UCSD-AML1 (cell line): ENCODE results near the gene TTYH3.
"Not testable (repeated sequence)": the region's sequence is repeated elsewhere in the genome, so short reads cannot be mapped to it uniquely, and the experiment has no call there.

Source experiments
- DNase-seq: peaks from one replicate; lab custom pipeline; 2025; ENCODE audit not compliant: unreplicated experiment; lab: John Stamatoyannopoulos, UW

Gene TTYH3

GRCh38 chr7:2662273-2663120 lies 30.7 kb downstream of the TTYH3 start:
- no peak for DNase-seq

DNA sequence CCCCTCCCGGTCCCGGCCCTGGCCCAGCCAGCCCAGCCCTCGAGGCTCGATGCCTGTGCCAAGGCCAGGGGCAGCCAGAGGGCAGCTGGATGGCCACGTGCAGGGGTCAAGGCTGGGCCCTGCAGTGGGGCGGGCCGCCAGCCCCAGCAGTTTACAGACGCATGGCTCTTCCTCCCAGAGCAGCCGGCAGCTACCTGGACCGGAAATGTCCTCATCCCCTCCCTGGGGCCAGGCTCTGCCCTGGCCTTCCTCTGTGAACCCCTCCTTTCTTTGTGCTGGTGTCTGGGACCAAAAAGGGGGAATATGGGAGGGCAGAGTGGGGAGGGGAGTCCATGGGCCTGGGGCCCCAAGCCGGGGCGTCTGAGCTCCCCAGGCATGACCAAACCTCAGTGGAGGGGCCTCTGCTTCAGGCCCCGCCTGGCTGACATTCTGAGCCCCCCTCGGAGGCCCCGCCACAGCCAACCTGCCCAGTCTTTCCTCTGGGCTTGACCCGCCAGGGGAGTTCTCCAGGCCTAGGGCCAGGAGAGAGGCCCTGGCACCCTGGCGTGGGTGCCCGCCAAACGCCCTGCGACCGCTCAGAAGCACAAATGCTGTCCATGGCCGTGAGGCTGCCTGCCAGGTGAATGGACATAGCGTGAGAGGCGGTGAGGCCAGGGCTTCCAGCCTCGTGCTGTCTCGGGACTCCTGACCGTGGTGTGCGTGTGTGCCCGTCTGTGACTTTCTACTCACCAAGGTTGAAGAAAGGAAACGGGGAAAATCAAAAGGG lies 31.5 kb downstream of the TTYH3 start:
- DNase-seq: no peak

- no peak for DNase-seq
Observed at GRCh38 chr7:2663960-2664359, 32.2 kb downstream of the TTYH3 start.

DNA sequence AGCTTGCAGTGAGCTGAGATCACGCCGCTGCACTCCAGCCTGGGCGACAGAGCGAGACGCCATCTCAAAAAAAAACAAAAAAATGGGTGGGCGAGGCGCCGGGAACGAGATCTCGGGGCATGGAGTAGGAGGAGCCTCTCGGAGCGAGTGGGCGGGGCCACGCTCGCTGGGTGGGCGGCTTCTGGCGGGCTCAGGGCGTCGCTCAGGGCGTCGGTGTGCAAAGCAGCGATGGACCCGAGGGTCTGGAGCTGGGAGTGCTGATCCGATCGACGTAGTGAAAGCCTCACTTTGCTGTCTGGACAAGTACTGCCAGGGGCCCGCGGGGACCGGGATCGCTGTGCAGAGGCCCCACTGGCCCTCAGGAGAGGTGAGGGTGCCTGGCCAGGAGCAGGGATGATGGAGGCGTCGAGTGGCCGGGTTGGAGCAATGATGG lies 33.6 kb downstream of the TTYH3 start:
- DNase-seq: no peak

GRCh38 chr7:2666155-2666554 lies 34.4 kb downstream of the TTYH3 start:
- DNase-seq: no peak

DNA sequence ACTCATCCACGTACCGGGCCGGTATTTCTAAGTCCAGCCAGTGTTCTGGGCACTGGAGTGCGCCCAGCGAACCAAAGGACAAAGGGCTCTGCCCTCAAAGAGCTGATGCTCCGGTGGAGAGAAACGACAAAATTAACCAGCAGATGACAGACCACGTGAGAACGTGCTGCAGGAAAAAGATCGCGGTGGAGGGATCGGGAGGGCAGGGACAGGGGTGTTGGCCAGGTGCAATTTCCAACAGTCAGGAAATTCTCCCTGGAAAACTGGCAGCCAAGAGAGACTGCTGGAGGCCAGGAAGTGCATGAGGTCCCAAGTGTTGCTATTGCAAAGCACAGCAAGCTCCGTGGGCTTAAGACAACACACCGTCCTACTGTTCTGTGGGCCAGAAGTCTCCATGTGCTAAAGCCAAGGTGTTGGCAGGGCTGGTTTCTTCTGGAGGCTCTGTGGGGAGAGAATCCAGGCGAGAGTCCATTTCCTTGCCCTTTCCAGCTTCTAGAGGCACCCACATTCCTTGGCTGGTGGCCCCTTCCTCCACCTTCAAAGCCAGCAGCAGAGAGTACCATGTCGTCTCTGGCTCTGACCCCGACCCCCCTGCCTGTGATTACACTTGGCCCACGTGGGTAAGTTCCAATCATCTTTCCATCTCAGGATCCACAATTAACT lies 34.9 kb downstream of the TTYH3 start:
- no peak for DNase-seq

DNA sequence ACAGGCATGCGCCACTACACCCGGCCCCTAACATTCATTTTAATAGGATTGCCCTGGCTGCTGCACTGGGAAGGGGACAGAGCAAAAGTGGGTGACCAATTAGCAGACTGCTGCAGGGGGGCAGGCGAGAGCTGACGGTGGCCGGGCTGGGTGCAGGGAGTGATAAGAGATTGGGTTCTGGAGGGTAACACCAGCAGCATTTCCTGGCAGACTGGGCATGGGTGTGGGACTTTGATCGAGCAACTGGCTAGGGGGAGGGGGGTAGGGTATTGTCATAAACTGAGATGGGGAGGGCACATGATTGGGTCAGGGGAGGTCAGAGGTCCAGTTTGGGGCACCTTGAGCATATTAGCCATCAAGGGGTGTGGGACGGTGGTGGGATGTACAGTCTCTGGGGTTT lies 36.1 kb downstream of the TTYH3 start:
- no peak for DNase-seq

DNA sequence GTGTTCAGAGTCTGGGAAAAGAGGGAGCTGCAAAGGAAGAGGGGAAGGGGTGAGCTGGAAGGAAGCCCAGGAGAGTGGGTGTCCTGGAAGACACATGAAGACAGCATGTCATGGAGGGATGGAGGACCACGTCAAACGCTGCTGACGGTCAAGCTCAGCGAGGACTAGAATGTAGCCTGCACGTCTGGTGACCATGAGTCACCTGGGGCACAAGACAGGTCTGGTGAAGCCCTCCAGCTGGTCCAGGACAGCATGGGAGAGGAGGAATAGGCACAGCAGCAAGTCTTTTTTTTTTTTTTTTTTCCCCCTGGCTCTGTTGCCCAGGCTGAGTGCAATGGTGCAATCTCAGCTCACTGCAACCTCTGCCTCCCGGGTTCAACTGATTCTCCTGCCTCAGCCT lies 36.6 kb downstream of the TTYH3 start:
- no peak for DNase-seq

GRCh38 chr7:2670171-2670570 lies 38.4 kb downstream of the TTYH3 start:
- no peak for DNase-seq

GRCh38 chr7:2670720-2671391 lies 39.1 kb downstream of the TTYH3 start:
- DNase-seq: peak; percentile 50

DNA sequence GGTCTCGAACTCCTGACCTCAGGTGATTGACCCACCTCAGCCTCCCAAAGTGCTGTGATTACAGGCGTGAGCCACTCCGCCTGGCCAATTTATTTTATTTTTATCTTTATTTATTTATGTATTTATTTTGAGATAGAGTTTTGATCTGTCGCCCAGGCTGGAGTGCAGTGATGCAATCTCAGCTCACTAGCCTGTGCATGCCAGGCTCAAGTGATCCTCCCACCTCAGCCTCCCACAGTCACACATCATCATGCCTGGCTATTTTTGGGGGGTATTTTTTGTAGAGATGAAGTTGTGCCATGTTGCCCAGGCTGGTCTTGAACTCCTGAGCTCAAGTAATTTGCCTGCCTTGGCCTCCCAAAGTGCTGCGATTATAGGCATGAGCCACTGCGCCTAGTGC lies 41.4 kb downstream of the TTYH3 start:
- not testable (repeated sequence) for DNase-seq

DNA sequence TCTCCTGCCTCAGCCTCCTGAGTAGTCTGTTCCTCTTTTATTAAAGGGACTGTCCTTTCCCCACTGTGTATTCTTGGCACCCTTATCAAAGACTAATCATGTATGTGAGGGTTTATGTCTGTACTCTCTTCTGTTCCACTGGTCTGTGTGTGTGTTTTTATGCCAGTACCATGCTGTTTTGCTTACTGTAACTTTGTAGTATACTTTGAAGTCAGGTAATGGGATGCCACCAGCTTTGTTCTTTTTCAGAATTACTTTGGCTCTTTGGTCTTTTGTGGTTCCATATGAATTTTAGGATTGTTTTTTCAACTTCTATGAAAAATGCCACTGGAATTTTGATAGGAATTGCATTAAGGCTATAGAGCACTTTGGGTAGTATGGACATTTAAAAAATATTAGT lies 42.1 kb downstream of the TTYH3 start:
- DNase-seq: no peak

- DNase-seq: no peak
Observed at GRCh38 chr7:2675256-2675764, 43.5 kb downstream of the TTYH3 start.

DNA sequence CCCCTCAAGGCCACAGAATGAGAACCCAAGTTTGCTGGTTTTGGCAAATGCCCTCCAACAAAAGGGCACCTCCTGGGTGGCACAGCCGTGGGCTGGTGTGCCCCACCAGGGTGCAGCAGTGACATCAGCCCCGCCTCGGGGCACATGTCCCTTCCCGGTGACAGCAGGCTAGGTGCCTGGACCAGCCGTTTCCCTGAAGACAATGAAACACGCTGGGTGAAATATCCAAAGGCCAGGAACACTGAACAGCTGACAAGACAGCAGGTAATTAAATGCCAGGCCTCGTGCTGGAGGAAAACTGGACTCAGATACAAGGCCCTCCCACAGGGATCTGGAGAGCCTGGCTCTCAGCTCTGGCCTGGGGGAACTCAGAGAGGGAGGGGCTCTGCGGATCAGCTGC lies 44.8 kb downstream of the TTYH3 start:
- not testable (repeated sequence) for DNase-seq

DNA sequence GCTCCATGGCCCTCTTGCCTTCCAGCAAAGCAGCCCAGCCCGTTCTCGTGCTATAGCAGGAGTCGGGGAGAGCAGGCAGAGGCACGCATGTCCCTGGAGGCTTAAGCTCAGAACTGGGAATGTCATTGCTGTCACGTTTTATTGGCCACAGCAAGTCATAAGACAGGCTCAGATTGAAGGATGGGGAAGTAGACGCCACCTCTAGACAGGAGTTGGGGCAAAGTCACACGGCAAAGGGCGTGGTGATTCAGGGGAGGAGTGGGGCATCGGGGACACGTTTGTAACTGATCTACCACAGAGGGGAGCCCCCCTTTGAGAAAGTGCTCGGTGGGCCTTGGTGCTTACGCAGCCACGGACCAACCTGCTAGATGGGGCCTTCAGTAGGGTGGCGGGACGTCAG lies 46.7 kb downstream of the TTYH3 start:
- not testable (repeated sequence) for DNase-seq

DNA sequence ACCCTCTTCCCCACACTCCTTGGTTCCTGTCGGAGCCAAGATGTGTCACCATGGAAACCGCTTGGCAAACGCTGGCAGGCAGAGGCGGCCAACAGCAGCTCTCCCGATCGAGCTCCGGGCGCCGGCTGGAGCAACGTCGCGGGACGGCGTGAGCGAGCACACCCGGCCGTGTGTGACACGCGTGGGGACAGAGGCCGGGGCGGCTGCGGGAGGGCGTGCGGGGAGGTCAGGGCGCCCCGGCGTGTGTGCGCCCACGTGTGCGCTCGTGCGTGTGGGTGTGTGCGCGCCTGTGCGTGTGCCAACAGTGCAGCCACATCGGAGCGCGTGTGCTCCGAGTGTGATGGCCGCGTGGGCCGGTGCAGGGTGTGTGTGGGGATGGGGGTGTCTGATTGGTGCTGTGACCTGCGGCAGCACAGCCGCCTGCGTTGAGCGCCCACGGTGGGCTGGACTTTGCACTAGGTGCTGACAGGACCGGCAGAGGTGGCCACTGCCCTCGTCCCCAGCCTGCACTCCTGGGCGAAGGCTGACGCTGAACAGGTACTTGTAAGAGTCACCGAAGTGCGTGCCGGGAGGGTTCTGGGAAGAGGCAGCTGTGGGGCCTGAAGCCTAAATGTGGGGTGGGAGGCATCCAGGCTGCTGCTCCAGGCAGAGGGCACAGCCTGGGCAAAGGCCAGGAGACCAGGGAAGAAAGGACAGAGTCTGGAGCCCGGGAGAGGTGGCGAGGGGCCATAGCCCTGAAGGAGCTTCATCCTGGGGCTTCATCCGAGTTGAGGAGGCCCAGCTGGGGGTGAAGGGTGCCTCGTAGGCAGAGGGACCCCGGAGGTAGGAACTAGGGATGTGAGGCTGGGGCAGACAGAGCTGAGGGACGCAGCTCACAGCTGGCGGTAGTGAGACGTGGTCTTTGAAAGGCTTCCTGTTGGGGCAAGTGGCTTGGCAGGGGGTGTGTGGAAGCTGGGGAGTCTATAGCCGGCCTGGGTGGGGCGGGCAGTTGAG lies 47.6 kb downstream of the TTYH3 start:
- DNase-seq: not testable (repeated sequence)

- DNase-seq: no peak
Observed at GRCh38 chr7:2680256-2680655, 48.5 kb downstream of the TTYH3 start.

DNA sequence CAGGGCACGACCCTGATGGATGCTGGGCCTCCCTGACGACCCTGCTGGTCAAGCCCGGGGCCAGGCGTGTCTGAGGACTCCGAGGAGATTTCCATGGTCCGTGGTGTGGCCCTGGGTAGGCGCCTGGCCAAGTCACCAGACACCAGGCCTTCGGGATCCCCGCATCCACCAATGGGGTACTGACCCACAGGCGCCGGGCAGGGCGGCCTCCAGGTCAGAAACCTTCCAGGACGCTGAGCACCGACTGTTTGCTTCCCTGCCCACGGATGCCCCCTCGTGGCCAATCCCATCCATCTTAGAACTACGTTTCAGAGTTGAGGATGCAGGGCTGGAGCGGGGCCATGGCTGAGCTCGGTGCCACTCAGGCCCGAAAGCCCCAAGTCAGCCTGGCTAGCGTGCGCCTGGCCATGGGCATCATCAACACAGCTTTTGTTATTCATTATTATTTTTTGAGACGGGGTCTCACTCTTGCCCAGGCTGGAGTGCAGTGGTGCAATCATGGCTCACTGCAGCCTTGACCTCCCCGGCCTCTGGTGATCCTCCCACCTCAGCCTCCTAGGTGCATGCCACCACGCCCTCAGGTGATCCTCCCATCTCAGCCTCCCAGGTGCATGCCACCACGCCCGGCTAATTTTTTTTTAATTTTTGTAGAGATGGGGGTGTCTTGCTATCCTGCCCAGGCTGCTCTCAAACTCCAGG lies 49.2 kb downstream of the TTYH3 start:
- DNase-seq: peak; percentile 46
